Measurements from ENCODE around the gene SGSH. TPM values are rescaled to one million over a fixed set of nuclear protein-coding genes. Genes with fewer than 3 reads are reported as not detected.

SGSH gene
- total RNA-seq, 1 donor, result 31.3 TPM

GRCh38 chr17:80223838-80224497 lies 3.8 kb upstream of the SGSH start:
- Histone ChIP-seq H3K9me3 (ENCODE audit: low read depth, low read length) (no peaks in the 10 kb centered on the region), H3K4me1 (ENCODE audit: insufficient read depth, low read length) (peaks cover 5% of the 10 kb centered on the region), H3K27me3 (ENCODE audit: insufficient read depth, low read length) (no peaks in the 10 kb centered on the region), H3K4me3 (ENCODE audit: low read length) (no peak overlapping the region)

GRCh38 chr17:80223142-80223815 lies 3.1 kb upstream of the SGSH start:
- no peaks in the 10 kb centered on the region for H3K27me3 ChIP-seq (ENCODE audit: insufficient read depth, low read length)
- no peaks in the 10 kb centered on the region for H3K9me3 ChIP-seq (ENCODE audit: low read depth, low read length)
- peaks cover 12% of the 10 kb centered on the region for H3K4me1 ChIP-seq (ENCODE audit: insufficient read depth, low read length)
- H3K4me3 ChIP-seq (ENCODE audit: low read length), result no peak overlapping the region

GRCh38 chr17:80222376-80223141 lies 2.4 kb upstream of the SGSH start:
- H3K4me3 ChIP-seq (ENCODE audit: low read length), result no peak overlapping the region
- no peaks in the 10 kb centered on the region for H3K9me3 ChIP-seq (ENCODE audit: low read depth, low read length)
- H3K27me3 ChIP-seq (ENCODE audit: insufficient read depth, low read length), result no peaks in the 10 kb centered on the region
- peaks cover 18% of the 10 kb centered on the region for H3K4me1 ChIP-seq (ENCODE audit: insufficient read depth, low read length)

- peaks cover 18% of the 10 kb centered on the region for H3K4me1 ChIP-seq (ENCODE audit: insufficient read depth, low read length)
- no peaks in the 10 kb centered on the region for H3K27me3 ChIP-seq (ENCODE audit: insufficient read depth, low read length)
- H3K9me3 ChIP-seq (ENCODE audit: low read depth, low read length), result no peaks in the 10 kb centered on the region
- no peak overlapping the region for H3K4me3 ChIP-seq (ENCODE audit: low read length)
Measured at GRCh38 chr17:80221351-80222105, 1.4 kb upstream of the SGSH start.

- Histone ChIP-seq H3K9me3 (ENCODE audit: low read depth, low read length) (no peaks in the 10 kb centered on the region), H3K4me1 (ENCODE audit: insufficient read depth, low read length) (peaks cover 18% of the 10 kb centered on the region), H3K27me3 (ENCODE audit: insufficient read depth, low read length) (no peaks in the 10 kb centered on the region), H3K4me3 (ENCODE audit: low read length) (peak overlapping the region; percentile 72)
Measured at GRCh38 chr17:80220736-80221215, 643 bp upstream of the SGSH start.

- Histone ChIP-seq H3K4me3 (ENCODE audit: low read length) (peak overlapping the region; percentile 72), H3K27me3 (ENCODE audit: insufficient read depth, low read length) (no peaks in the 10 kb centered on the region), H3K4me1 (ENCODE audit: insufficient read depth, low read length) (peaks cover 22% of the 10 kb centered on the region), H3K9me3 (ENCODE audit: low read depth, low read length) (no peaks in the 10 kb centered on the region)
Measured at GRCh38 chr17:80219763-80220053, 425 bp downstream of the SGSH start.

GRCh38 chr17:80219013-80219762 lies 945 bp downstream of the SGSH start:
- Histone ChIP-seq H3K4me1 (ENCODE audit: insufficient read depth, low read length) (peaks cover 27% of the 10 kb centered on the region), H3K27me3 (ENCODE audit: insufficient read depth, low read length) (no peaks in the 10 kb centered on the region), H3K4me3 (ENCODE audit: low read length) (peak overlapping the region; percentile 72), H3K9me3 (ENCODE audit: low read depth, low read length) (no peaks in the 10 kb centered on the region)

GRCh38 chr17:80218391-80218790 lies 1.7 kb downstream of the SGSH start:
- H3K4me3 ChIP-seq (ENCODE audit: low read length), result no peak overlapping the region
- H3K9me3 ChIP-seq (ENCODE audit: low read depth, low read length), result no peaks in the 10 kb centered on the region
- H3K4me1 ChIP-seq (ENCODE audit: insufficient read depth, low read length), result peaks cover 35% of the 10 kb centered on the region
- H3K27me3 ChIP-seq (ENCODE audit: insufficient read depth, low read length), result no peaks in the 10 kb centered on the region

GRCh38 chr17:80217703-80218362 lies 2.3 kb downstream of the SGSH start:
- Histone ChIP-seq H3K27me3 (ENCODE audit: insufficient read depth, low read length) (no peaks in the 10 kb centered on the region), H3K4me3 (ENCODE audit: low read length) (no peak overlapping the region), H3K9me3 (ENCODE audit: low read depth, low read length) (no peaks in the 10 kb centered on the region), H3K4me1 (ENCODE audit: insufficient read depth, low read length) (peaks cover 40% of the 10 kb centered on the region)

- peaks cover 48% of the 10 kb centered on the region for H3K4me1 ChIP-seq (ENCODE audit: insufficient read depth, low read length)
- H3K9me3 ChIP-seq (ENCODE audit: low read depth, low read length), result no peaks in the 10 kb centered on the region
- no peak overlapping the region for H3K4me3 ChIP-seq (ENCODE audit: low read length)
- H3K27me3 ChIP-seq (ENCODE audit: insufficient read depth, low read length), result no peaks in the 10 kb centered on the region
Measured at GRCh38 chr17:80216473-80217456, 3.4 kb downstream of the SGSH start.

GRCh38 chr17:80214878-80215210 lies 5.3 kb downstream of the SGSH start:
- H3K4me1 ChIP-seq (ENCODE audit: insufficient read depth, low read length), result peaks cover 48% of the 10 kb centered on the region
- H3K27me3 ChIP-seq (ENCODE audit: insufficient read depth, low read length), result no peaks in the 10 kb centered on the region
- no peaks in the 10 kb centered on the region for H3K9me3 ChIP-seq (ENCODE audit: low read depth, low read length)
- H3K4me3 ChIP-seq (ENCODE audit: low read length), result no peak overlapping the region

- H3K4me3 ChIP-seq (ENCODE audit: low read length), result no peak overlapping the region
- peaks cover 46% of the 10 kb centered on the region for H3K4me1 ChIP-seq (ENCODE audit: insufficient read depth, low read length)
- no peaks in the 10 kb centered on the region for H3K9me3 ChIP-seq (ENCODE audit: low read depth, low read length)
- no peaks in the 10 kb centered on the region for H3K27me3 ChIP-seq (ENCODE audit: insufficient read depth, low read length)
Measured at GRCh38 chr17:80214012-80214877, 5.9 kb downstream of the SGSH start.

All from mononuclear cell (primary cell).